NOMO-1 (cell line): ENCODE data around the gene RPL29.

Experiments
- DNase-seq, 2 experiments: peaks; one replicate each; lab custom pipeline; 2025; ENCODE audit not compliant: unreplicated experiment in 2 of 2; lab: John Stamatoyannopoulos, UW

RPL29 gene

GRCh38 chr3:51948016-51948580 lies 47.6 kb downstream of the RPL29 start:
- no peak for DNase-seq

GRCh38 chr3:51947215-51947900 lies 48.3 kb downstream of the RPL29 start:
- DNase-seq, result no peak

GRCh38 chr3:51946796-51947195 lies 48.9 kb downstream of the RPL29 start:
- no peak for DNase-seq

GRCh38 chr3:51945926-51946705 lies 49.6 kb downstream of the RPL29 start:
- no peak for DNase-seq

- no peak for DNase-seq
Measured at GRCh38 chr3:51945031-51945840, 50.5 kb downstream of the RPL29 start.

- no peak for DNase-seq
Measured at GRCh38 chr3:51944451-51945021, 51.2 kb downstream of the RPL29 start.
